Measurements from ENCODE around the gene MLPH.

- TF ChIP-seq, protein P1, sequence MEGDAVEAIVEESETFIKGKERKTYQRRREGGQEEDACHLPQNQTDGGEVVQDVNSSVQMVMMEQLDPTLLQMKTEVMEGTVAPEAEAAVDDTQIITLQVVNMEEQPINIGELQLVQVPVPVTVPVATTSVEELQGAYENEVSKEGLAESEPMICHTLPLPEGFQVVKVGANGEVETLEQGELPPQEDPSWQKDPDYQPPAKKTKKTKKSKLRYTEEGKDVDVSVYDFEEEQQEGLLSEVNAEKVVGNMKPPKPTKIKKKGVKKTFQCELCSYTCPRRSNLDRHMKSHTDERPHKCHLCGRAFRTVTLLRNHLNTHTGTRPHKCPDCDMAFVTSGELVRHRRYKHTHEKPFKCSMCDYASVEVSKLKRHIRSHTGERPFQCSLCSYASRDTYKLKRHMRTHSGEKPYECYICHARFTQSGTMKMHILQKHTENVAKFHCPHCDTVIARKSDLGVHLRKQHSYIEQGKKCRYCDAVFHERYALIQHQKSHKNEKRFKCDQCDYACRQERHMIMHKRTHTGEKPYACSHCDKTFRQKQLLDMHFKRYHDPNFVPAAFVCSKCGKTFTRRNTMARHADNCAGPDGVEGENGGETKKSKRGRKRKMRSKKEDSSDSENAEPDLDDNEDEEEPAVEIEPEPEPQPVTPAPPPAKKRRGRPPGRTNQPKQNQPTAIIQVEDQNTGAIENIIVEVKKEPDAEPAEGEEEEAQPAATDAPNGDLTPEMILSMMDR (IDR thresholded peaks at IDR 0.05), result no peak
- no peak for TF ChIP-seq POLR2A (IDR thresholded peaks at IDR 0.05)
- TF ChIP-seq POLR2AphosphoS5 (IDR thresholded peaks at IDR 0.05), result no peak
Observed at GRCh38 chr2:237538901-237539300, 51.9 kb downstream of the MLPH start.
